Measurements from ENCODE around the gene CEP44. TPM values are rescaled to one million over a fixed set of nuclear protein-coding genes. Genes with fewer than 3 reads are reported as not detected.

Gene CEP44
- total RNA-seq, 1 donor from 2014 or later, result 33.7 TPM

DNA sequence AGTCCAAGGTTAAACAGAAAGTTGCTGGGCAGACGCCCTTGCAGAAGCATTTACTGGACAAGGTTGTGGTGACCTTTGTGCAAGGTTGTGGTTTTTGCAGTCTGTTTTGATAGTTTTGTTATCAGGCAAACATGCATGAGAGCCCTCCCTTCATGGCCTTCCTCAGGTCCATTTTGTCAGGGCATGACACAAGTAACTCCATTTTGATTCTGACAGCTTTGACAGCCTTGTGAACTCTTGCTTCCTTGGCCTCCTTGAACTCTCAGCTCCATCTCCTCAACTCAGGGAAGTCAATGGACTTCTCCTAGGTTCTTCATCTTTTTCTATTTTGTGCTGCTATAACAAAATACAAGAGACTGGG lies 97.7 kb downstream of the CEP44 start:
- no peak for DNase-seq (ENCODE audit: low spot score)

Other genes with a start within 250 kb of the CEP44 start
- gene FBXO8, start 244 bp upstream of the CEP44 start, total RNA-seq (ENCODE audit: insufficient read depth, low replicate concordance), result 63.3 TPM
- 38.8 TPM for gene HPGD, start 238.6 kb downstream of the CEP44 start, total RNA-seq (ENCODE audit: insufficient read depth, low replicate concordance)